WTC11 (cell line): ENCODE measurements around the gene SLC17A5. TPM values are rescaled to one million over a fixed set of nuclear protein-coding genes. Genes with fewer than 3 reads are reported as not detected.
"Not testable (repeated sequence)": the region's sequence is repeated elsewhere in the genome, so short reads cannot be mapped to it uniquely, and the experiment has no call there.

Experiments
- ATAC-seq: fragments of 200-7000 bp; cut with Tn5 transposase; 2 replicates; pipeline ENCODE4 v1.10.0; 2021; ENCODE audit warnings: mild to moderate bottlenecking, moderate library complexity
- CTCF ChIA-PET: fragments of 300-600 bp; sonication (Branson Sonifier 250); formaldehyde crosslinking; loops from one replicate; lab custom pipeline; 2021; ENCODE audit warnings: antibody characterized with exemption; lab: Charles Lee
- POLR2A ChIA-PET: fragments of 350-600 bp; sonication (Branson Sonifier 250); formaldehyde crosslinking; loops from one replicate; lab custom pipeline; 2021; ENCODE audit warnings: antibody characterized with exemption; lab: Charles Lee
- DNase-seq: peaks from one replicate; pipeline ENCODE4 v3.0.0; 2021; ENCODE audit warnings: low spot score
- H3K27ac Mint-ChIP-seq: 2 replicates; pipeline ENCODE4 v1.8.0; 2021; ENCODE audit warnings: mixed read lengths
- H3K27me3 Mint-ChIP-seq: 2 replicates; pipeline ENCODE4 v1.8.0; 2021; ENCODE audit warnings: low read depth, mild to moderate bottlenecking, moderate library complexity, mixed read lengths
- H3K36me3 Mint-ChIP-seq: 2 replicates; pipeline ENCODE4 v1.8.0; 2021; ENCODE audit warnings: mixed read lengths
- H3K4me1 Mint-ChIP-seq: 2 replicates; pipeline ENCODE4 v1.8.0; 2022; ENCODE audit warnings: mixed read lengths
- H3K4me3 Mint-ChIP-seq: 2 replicates; pipeline ENCODE4 v1.8.0; 2021; ENCODE audit warnings: mild to moderate bottlenecking, moderate library complexity, mixed read lengths
- H3K9me3 Mint-ChIP-seq: 2 replicates; pipeline ENCODE4 v1.8.0; 2021; ENCODE audit warnings: mixed read lengths
- ATF6 ChIP-seq: sonication (generic); formaldehyde crosslinking; IDR thresholded peaks from 2 replicates; pipeline ENCODE4 v1.8.1; 2023; ENCODE audit warnings: mild to moderate bottlenecking, missing genetic modification reagents
- ESRRA ChIP-seq: sonication (generic); formaldehyde crosslinking; IDR thresholded peaks from 2 replicates; pipeline ENCODE4 v1.8.1; 2022; ENCODE audit warnings: mild to moderate bottlenecking, missing genetic modification reagents, borderline replicate concordance
- GABPB1 ChIP-seq: sonication (generic); formaldehyde crosslinking; IDR thresholded peaks from 2 replicates; pipeline ENCODE4 v1.8.1; 2023; ENCODE audit warnings: mild to moderate bottlenecking, missing genetic modification reagents
- NR2C2 ChIP-seq: sonication (generic); formaldehyde crosslinking; IDR thresholded peaks from 2 replicates; pipeline ENCODE4 v1.8.0; 2022; ENCODE audit warnings: mild to moderate bottlenecking, missing genetic modification reagents
- SP1 ChIP-seq: sonication (generic); formaldehyde crosslinking; conservative IDR thresholded peaks from 2 replicates; pipeline ENCODE4 v1.8.1; 2022; ENCODE audit warnings: missing genetic modification reagents
- TCF7 ChIP-seq: sonication (generic); formaldehyde crosslinking; IDR thresholded peaks from 2 replicates; pipeline ENCODE4 v1.8.0; 2022; ENCODE audit warnings: mild to moderate bottlenecking, low read depth, missing genetic modification reagents, moderate library complexity
- TEAD1 ChIP-seq: sonication (generic); formaldehyde crosslinking; IDR thresholded peaks from 2 replicates; pipeline ENCODE4 v1.8.0; 2022; ENCODE audit warnings: mild to moderate bottlenecking, missing genetic modification reagents
- TEAD4 ChIP-seq: sonication (generic); formaldehyde crosslinking; IDR thresholded peaks from 2 replicates; pipeline ENCODE4 v1.8.0; 2022; ENCODE audit warnings: mild to moderate bottlenecking, missing genetic modification reagents
- ZBTB43 ChIP-seq: sonication (generic); formaldehyde crosslinking; IDR thresholded peaks from 2 replicates; pipeline ENCODE4 v1.8.1; 2023; ENCODE audit warnings: mild to moderate bottlenecking, missing genetic modification reagents
- ZMAT4 ChIP-seq: fragments of 250-450 bp; sonication (Bioruptor Pico); IDR thresholded peaks from 2 replicates; pipeline ENCODE4 v1.9.0; 2021; ENCODE audit warnings: mild to moderate bottlenecking
- ZNF121 ChIP-seq: sonication (generic); formaldehyde crosslinking; IDR thresholded peaks from 2 replicates; pipeline ENCODE4 v1.8.0; 2023; ENCODE audit warnings: missing genetic modification reagents
- ZNF317 ChIP-seq: sonication (generic); formaldehyde crosslinking; IDR thresholded peaks from 2 replicates; pipeline ENCODE4 v1.8.1; 2023; ENCODE audit warnings: low read depth, mild to moderate bottlenecking, moderate library complexity, missing genetic modification reagents, borderline replicate concordance
- ZSCAN18 ChIP-seq: fragments of 250-450 bp; sonication (Bioruptor Pico); IDR thresholded peaks from 2 replicates; pipeline ENCODE4 v2.1.2; 2022; ENCODE audit warnings: mild to moderate bottlenecking, moderate library complexity
- total RNA-seq: library from RNA; stranded (reverse); gene quantifications from 3 replicates; pipeline ENCODE4 v1.2.3, GENCODE V29; 2021
- TF ChIP-seq, protein P1 (sequence below): sonication (generic); formaldehyde crosslinking; IDR thresholded peaks from 2 replicates; pipeline ENCODE4 v1.8.0; 2022; ENCODE audit warnings: mild to moderate bottlenecking, missing genetic modification reagents
- TF ChIP-seq, protein P2 (sequence below): sonication (generic); formaldehyde crosslinking; IDR thresholded peaks from 2 replicates; pipeline ENCODE4 v1.8.1; 2022; ENCODE audit warnings: low read depth, mild to moderate bottlenecking, moderate library complexity, missing genetic modification reagents, borderline replicate concordance

Gene SLC17A5
- total RNA-seq, 1 experiment from 2014 or later: 9.3 TPM

DNA sequence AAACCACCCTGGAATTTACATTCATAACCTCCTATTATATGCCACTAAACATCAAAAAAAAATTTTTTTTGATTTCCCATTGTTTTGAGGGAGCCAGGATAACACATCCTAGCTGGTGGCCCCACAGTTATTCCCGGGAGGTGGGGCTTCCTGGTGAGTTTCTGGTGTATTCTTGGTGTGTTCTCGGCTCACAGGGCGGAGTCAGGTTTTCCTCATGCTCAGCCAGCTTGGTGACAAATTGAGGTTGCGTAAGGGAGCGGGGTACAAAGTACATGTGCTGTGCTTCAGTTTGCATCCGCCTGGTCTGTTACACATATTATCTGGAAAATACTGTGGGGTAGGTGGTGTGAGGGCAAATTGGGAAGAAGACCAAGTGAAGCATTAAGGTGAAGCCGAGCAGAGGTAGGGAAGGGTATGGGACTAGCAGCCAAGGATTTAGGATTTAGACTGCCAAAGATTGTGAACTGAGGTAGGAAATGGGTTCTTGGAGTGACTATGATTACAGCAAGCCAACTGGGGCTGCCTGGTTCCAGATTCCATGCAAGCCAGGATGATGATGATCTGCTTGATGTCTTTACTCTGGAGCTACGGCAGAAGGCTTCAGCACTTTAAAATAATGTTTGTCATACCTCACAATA is 86.7 kb downstream of the SLC17A5 start:
- TF ChIP-seq ESRRA (CRISPR knock-in tag): no peak
- peak; percentile 80 for TF ChIP-seq GABPB1 (CRISPR knock-in tag)
- no peak for DNase-seq
- Mint-ChIP-seq H3K4me3 (no peak overlapping the region), H3K9me3 (peaks cover 7% of the 10 kb centered on the region), H3K27me3 (no peaks in the 10 kb centered on the region), H3K4me1 (peaks cover 32% of the 10 kb centered on the region), H3K27ac (peak overlapping the region; percentile 73), H3K36me3 (peaks cover 6% of the 10 kb centered on the region)
- CTCF ChIA-PET: interaction anchor here (1.0 to 2.5 kb wide), 2 partner anchors 18 to 86 kb away, joined by 3 to 16 read pairs; no protein-coding TSS in a partner anchor
- POLR2A ChIA-PET: interaction anchor here (1.0 to 3.0 kb wide), 3 partner anchors 19 to 54 kb away, joined by 4 to 26 read pairs (median 4); partner anchors contain the start of gene EEF1A1
- ATAC-seq: peak; percentile 8; the same call in 1 of the 2 replicates

DNA sequence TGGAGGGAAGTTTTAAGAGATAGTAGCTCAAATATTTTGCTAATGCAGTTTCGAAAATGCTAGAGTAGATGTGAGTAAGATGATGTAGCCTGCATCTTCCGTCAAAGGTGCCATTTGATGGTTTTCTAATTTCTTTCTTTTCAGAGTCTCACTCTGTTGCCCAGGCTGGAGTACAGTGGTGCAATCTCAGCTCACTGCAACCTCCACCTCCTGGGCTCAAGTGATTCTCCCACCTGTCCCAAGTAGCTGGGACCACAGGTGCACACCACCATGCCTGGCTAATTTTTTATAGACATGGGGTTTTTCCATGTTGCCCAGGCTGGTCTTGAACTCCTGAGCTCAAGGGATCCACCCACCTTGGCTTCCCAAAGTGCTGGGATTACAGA is 87.3 kb downstream of the SLC17A5 start:
- ATAC-seq: peak; percentile 6; the same call in 1 of the 2 replicates
- H3K9me3 Mint-ChIP-seq, H3K4me3 Mint-ChIP-seq, DNase-seq, H3K36me3 Mint-ChIP-seq, H3K27me3 Mint-ChIP-seq: not testable (repeated sequence)
- ChIA-PET POLR2A (interaction anchor here (0.6 to 3.0 kb wide), 6 partner anchors 11 to 54 kb away, joined by 3 to 26 read pairs (median 5); partner anchors contain the start of gene EEF1A1), CTCF (interaction anchor here (0.8 to 2.5 kb wide), 6 partner anchors 9 to 86 kb away, joined by 3 to 16 read pairs (median 4); no protein-coding TSS in a partner anchor)
- Mint-ChIP-seq H3K27ac (peak overlapping the region; percentile 90), H3K4me1 (peaks cover 32% of the 10 kb centered on the region)
- 0 out of 2 replicates have a peak, but pooled peaks have one; percentile 63 for TF ChIP-seq ZNF121 (CRISPR knock-in tag)

DNA sequence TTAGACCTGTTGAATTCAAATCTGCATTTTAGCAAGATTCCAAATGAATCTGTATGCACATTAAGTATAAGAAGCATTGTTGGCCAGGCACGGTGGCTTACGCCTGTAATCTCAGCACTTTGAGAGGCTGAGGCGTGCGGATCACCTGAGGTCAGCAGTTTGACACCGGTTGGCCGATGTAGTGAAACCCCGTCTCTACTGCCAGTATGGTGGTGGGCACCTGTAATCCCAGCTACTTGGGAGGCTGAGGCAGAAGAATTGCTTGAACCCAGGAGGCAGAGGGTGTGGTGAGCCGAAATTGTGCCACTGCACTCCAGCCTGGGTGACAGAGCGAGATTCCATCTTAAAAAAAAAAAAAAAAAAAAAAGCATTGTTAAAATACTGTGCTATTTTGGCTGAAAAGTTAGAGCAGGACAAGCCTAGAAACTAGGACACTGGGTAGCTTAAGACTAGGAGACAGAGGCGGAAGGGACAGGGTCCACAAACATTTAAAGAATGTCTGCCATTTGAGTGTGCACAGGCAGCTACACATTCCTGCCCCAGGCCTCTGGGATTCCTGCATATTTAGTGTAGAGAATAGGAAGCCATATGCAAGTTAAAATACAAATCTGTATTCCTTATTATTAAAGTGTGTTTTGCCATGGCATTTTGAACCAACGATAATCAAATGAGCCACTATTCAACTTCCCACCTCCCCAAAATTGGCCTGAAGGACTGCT is 87.9 kb downstream of the SLC17A5 start:
- peak; percentile 93 for ATAC-seq
- H3K36me3 Mint-ChIP-seq: no peaks in the 10 kb centered on the region
- peak overlapping the region; percentile 90 for H3K27ac Mint-ChIP-seq
- H3K4me3 Mint-ChIP-seq: no peak overlapping the region
- peaks cover 33% of the 10 kb centered on the region for H3K4me1 Mint-ChIP-seq
- peak; percentile 38; the same call in 1 of the 2 replicates for TF ChIP-seq TEAD4 (CRISPR knock-in tag)
- TF ChIP-seq TEAD1 (CRISPR knock-in tag): peak; percentile 48; the same call in 1 of the 2 replicates
- TF ChIP-seq, protein P1, sequence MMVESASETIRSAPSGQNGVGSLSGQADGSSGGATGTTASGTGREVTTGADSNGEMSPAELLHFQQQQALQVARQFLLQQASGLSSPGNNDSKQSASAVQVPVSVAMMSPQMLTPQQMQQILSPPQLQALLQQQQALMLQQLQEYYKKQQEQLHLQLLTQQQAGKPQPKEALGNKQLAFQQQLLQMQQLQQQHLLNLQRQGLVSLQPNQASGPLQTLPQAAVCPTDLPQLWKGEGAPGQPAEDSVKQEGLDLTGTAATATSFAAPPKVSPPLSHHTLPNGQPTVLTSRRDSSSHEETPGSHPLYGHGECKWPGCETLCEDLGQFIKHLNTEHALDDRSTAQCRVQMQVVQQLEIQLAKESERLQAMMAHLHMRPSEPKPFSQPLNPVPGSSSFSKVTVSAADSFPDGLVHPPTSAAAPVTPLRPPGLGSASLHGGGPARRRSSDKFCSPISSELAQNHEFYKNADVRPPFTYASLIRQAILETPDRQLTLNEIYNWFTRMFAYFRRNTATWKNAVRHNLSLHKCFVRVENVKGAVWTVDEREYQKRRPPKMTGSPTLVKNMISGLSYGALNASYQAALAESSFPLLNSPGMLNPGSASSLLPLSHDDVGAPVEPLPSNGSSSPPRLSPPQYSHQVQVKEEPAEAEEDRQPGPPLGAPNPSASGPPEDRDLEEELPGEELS (CRISPR knock-in tag): no peak
- no peaks in the 10 kb centered on the region for H3K27me3 Mint-ChIP-seq
- DNase-seq: peak; percentile 51
- CTCF ChIA-PET: interaction anchor here (0.8 to 2.5 kb wide), 7 partner anchors 8 to 280 kb away, joined by 3 to 16 read pairs (median 3); no protein-coding TSS in a partner anchor
- POLR2A ChIA-PET: interaction anchor here (0.6 to 3.0 kb wide), 6 partner anchors 12 to 54 kb away, joined by 3 to 26 read pairs (median 5); partner anchors contain the start of gene EEF1A1
- H3K9me3 Mint-ChIP-seq: no peaks in the 10 kb centered on the region

- no peak overlapping the region for H3K4me3 Mint-ChIP-seq
- CTCF ChIA-PET: interaction anchor here (2.5 kb wide), 1 partner anchor 16 kb away, joined by 16 read pairs; no protein-coding TSS in a partner anchor
- no peak for TF ChIP-seq TCF7 (CRISPR knock-in tag)
- TF ChIP-seq NR2C2: no peak
- TF ChIP-seq ATF6 (CRISPR knock-in tag): no peak
- TF ChIP-seq SP1 (CRISPR knock-in tag): no peak
- no peak for TF ChIP-seq ZNF317 (CRISPR knock-in tag)
- TF ChIP-seq ZSCAN18 (CRISPR knock-in tag): peak; percentile 43; the same call in 1 of the 2 replicates
- TF ChIP-seq, protein P2, sequence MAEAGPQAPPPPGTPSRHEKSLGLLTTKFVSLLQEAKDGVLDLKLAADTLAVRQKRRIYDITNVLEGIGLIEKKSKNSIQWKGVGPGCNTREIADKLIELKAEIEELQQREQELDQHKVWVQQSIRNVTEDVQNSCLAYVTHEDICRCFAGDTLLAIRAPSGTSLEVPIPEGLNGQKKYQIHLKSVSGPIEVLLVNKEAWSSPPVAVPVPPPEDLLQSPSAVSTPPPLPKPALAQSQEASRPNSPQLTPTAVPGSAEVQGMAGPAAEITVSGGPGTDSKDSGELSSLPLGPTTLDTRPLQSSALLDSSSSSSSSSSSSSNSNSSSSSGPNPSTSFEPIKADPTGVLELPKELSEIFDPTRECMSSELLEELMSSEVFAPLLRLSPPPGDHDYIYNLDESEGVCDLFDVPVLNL (CRISPR knock-in tag): no peak
- no peak for TF ChIP-seq ZBTB43 (CRISPR knock-in tag)
- TF ChIP-seq ZMAT4 (CRISPR knock-in tag): no peak
Observed at GRCh38 chr6:73564578-73565345, 89.0 kb downstream of the SLC17A5 start.

More at GRCh38 chr6:73564578-73565345, 89.0 kb downstream of the SLC17A5 start:
- POLR2A ChIA-PET: interaction anchor here (0.5 to 3.0 kb wide), 2 partner anchors 44 to 81 kb away, joined by 3 to 26 read pairs; partner anchors contain the start of gene EEF1A1
- ATAC-seq: no peak
- H3K27me3 Mint-ChIP-seq: no peaks in the 10 kb centered on the region
- peaks cover 41% of the 10 kb centered on the region for H3K4me1 Mint-ChIP-seq
- no peak for DNase-seq
- peak overlapping the region; percentile 90 for H3K27ac Mint-ChIP-seq
- no peaks in the 10 kb centered on the region for H3K9me3 Mint-ChIP-seq
- no peaks in the 10 kb centered on the region for H3K36me3 Mint-ChIP-seq
